GM19324 (cell line): ENCODE measurements around the gene HIGD2B.
"Not testable (repeated sequence)": the region's sequence is repeated elsewhere in the genome, so short reads cannot be mapped to it uniquely, and the experiment has no call there.

Experiments used
- ATAC-seq: cut with Tn5 transposase; IDR thresholded peaks from one replicate; pipeline ENCODE4 v1.9.1; 2021; ENCODE audit warnings: mild to moderate bottlenecking, moderate library complexity; ENCODE audit not compliant: unreplicated experiment, low FRiP score

Gene HIGD2B

DNA sequence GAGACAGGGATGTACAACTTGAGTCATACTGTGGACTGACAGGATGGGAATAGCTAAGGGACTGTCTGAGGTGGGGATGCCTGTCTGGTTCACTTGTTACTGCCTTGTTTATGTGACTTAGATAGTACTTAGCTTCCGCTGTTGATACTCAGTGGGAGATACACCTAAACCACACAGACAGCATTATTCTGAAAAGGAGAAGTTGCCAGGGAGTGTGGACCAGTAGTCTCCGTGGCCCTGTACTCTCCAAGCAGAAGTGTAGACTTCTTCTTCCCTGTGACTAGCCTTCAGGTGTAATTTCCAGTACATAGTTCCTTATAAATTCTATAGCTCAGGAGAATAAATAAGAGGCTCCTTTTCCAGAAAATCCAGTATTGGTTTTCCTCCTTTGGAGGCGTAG, 5.1 kb downstream of the HIGD2B start:
- no peak for ATAC-seq

DNA sequence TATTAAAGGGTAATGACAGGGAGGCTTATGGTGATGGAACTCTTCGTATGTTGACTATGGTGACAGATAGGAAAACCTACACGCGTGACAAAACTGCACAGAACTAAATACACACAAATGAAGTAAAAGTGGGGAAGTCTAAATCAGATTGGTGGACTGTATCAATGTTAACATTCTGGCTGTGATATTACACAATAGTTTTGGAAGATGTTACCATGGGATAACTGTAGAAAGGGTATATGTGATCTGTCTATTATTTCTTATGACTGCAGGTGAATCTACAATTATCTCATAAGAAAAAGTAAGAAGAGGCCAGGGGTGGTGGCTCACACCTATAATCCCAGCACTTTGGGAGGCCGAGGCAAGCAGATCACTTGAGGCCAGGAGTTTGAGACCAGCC, 9.1 kb downstream of the HIGD2B start:
- ATAC-seq, result no peak

DNA sequence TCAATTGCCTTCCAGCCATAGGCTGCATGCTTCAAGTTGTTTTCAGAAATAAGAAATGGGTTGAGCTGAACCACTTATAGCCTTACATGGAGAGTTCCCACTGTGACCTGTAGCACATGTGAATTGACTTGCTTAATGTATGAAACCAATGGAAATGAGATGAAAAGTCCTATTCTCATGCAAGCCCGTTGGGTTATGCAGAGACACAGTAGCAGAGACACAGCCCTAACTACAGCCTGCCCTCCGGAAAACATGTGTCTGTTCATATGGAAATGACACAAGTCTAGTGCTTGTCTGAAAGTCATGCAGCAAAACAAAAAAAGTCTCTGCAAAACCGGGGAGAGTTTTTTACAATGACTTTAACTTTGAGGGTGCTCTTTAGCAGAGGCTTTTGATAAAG, 14.5 kb downstream of the HIGD2B start:
- ATAC-seq, result no peak

DNA sequence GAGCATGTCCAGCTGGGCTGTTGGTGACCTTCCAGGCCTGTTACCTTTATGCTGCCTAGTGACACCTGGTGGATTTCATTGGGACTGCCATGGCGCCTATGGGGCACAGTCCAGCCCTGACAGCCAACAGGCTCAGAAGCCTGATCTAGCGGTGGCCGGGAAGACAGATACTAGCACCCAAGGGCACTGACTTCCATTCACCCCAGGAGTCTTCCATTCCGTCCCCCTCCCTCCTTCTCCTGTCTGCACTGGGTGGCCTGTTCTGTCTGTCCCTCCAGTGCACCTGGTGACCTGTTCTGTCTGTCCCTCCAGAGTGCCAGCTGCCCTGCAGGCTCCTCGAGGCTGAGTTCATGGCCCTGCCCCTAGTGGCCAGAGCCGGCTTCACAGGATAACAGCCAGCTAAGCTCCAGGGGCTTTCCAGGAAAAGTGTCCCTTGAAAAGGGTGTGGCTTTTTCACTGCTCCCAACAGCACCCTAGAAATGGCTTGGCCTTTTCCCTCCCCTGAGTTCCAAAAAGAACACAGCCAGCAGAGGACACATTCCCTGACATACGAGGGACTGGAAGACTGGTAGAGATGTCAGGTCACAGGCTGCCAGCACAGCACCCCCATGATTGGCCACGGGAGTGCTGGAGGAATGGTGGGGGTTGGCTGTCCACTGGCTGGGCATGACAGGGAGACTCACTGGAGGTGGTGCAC, 15.2 kb downstream of the HIGD2B start:
- ATAC-seq, result peak; percentile 86

DNA sequence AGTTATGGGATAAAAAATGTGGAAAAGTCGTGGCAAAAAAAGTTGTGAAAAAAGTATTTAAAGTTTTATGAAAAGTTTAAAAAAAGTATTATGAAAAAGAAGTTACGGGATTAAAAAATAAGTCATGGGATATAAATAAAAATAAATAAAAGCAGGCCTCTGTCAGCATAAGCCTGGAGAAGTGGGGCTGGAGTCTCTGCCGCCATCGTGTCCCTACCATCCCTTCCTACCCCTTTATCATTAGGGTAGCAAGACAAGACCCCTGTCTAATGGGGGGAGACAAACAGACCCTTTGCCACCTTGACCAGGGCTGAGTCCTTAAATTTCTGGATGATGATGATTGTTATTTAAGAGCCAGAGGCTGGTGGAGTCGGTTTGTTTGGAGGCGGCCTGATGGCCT, 16.2 kb downstream of the HIGD2B start:
- ATAC-seq, result not testable (repeated sequence)

DNA sequence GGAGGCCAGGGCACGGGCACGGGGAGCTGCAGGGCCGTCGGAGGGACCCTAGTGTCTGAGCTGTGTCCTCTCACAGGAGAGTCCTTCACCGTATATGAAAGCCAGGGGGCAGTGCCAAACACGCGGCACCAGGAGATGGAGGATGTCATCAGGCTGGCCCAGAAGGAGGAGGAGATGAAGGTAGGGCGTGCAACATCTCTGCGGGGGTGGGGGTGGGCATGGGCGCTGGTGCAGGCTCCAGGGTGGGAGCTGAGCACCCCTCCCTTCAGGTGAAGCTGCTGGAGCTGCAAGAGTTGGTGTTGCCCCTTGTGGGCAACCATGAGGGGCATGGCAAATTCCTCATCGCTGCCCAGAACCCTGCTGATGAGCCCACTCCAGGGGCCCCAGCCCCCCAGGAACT, 20.3 kb downstream of the HIGD2B start:
- ATAC-seq, result not testable (repeated sequence)

GRCh38 chr15:72663931-72664330, 22.1 kb downstream of the HIGD2B start:
- not testable (repeated sequence) for ATAC-seq

- ATAC-seq, result not testable (repeated sequence)
Measured at GRCh38 chr15:72661081-72661480, 24.9 kb downstream of the HIGD2B start.

DNA sequence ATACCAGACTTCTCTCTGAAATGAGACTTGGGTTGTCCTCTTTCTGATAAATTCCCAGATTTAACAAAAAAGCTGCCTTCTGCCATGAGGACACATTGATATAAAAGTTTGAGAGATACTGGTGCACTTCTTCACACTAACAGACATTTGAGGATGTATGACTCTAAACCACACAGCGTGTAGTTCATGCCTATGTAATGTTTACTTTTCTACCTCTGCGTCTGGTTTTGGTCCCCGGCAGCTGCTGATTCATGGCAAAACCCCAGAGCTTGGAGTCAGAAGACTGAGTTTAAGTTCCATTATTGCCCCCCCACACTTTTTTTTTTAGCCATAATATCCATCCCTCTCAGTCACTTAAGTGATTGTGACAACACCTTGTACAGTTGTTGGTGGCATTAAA, 30.0 kb downstream of the HIGD2B start:
- not testable (repeated sequence) for ATAC-seq

GRCh38 chr15:72654397-72654796, 31.6 kb downstream of the HIGD2B start, which contains the start of gene GOLGA6B:
TSS of gene GOLGA6B (plus strand) at chr15:72654697. CDS start at chr15:72654738, 41 bp downstream.
- ATAC-seq, result not testable (repeated sequence)

- ATAC-seq, result not testable (repeated sequence)
Measured at GRCh38 chr15:72648631-72649253, 37.2 kb downstream of the HIGD2B start.

DNA sequence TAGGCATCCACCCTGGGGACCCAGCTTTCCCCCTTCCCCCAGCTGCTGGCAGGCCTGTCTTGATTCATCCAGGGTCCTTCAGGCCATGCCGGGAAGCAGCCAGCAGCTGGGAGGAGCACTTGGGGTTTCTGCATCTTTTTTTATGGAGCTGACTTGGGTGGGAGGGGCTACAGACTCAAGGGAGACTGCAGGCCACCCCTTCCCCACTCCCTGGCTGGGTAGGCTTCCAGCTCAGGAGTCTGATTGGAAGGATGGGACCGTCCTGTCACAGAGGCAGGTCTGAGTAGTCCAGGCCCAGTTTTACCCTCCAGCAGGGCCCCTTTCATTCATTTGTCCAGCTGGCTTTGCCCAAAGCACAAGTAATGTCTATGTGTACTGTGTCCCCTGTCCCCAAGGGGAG, 43.7 kb downstream of the HIGD2B start:
- not testable (repeated sequence) for ATAC-seq

DNA sequence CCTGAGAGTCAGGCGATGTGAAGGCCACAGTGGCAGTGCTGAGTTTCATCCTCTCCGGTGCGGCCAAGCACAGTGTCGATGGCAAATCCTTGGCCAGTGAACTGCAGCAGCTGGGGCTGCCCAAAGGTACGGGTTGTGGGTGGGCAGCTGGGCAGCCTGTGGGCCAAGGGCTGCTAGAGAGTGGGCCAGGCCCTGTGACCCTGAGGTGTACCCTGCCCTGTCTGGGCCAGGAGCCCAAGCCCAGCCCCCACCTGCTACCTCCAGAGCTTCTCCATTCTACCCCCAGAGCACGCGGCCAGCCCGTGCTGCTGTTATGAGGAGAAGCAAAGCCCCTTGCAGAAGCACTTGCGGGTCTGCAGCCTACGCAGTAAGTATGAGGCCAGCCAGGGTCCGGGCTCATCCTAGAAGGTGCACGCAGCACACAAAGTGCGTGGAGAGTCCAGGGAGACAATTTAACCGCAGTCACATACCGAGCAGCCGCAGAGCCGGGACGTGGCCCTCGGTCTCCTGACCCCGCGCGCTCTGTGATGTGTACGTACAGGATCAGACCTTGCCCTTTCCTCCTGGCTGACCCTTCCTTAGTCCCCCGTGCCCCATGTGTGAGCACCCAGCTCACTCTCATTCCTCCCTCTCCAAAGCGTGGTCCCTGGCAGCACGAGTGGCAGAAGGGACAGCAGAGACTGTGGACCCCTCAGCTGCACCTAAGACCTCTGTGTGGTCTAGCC, 46.1 kb downstream of the HIGD2B start:
- not testable (repeated sequence) for ATAC-seq

GRCh38 chr15:72636519-72637282, 49.3 kb downstream of the HIGD2B start:
- peak; percentile 69 for ATAC-seq

- ATAC-seq, result not testable (repeated sequence)
Measured at GRCh38 chr15:72629068-72629570, 56.9 kb downstream of the HIGD2B start.

- ATAC-seq, result not testable (repeated sequence)
Measured at GRCh38 chr15:72628249-72629067, 57.5 kb downstream of the HIGD2B start.

DNA sequence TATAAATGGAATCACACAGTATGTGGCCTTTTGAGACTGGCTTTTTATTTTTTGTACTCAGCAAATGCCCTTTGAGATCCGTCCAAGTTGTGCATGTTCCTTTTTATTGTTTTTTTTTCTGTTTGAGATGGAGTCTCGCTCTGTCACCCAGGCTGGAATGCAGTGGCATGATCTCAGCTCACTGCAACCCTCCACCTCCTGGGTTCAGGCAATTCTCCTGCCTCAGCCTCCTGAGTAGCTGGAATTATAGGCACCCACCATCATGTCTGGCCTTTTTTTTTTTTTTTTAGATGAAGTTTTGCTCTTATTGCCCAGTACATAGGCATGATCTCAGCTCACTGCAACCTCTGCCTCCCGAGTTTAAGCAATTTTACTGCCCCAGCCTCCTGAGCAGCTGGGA, 59.8 kb downstream of the HIGD2B start:
- ATAC-seq, result not testable (repeated sequence)
